Dedifferentiated amniotic fluid mesenchymal stem cell (primary cell): ENCODE measurements around the gene EXOSC9.

Source experiments
- DNase-seq: peaks from one replicate; pipeline ENCODE4 v3.0.0-alpha.2; 2016; ENCODE audit errors: extremely low spot score

EXOSC9 gene

DNA sequence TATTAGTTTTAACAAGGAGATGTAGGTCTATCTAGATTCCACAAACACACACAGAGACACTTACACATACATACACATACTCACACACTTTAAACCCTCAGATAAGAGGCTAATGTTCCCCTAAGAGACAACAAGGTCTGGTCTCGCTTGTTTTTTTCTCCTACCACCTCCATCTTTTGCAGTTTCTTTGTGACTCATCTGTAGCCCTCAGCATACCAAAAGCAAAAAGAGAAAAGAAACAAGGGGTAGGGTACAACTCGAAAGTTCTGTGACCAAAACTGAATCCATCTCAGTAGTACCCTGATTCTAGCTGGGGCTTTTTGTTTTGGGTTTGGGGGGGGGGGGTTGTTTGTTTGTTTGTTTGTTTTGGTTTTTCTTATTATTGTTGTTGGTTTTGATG, 12.2 kb upstream of the EXOSC9 start:
- no peak for DNase-seq

DNA sequence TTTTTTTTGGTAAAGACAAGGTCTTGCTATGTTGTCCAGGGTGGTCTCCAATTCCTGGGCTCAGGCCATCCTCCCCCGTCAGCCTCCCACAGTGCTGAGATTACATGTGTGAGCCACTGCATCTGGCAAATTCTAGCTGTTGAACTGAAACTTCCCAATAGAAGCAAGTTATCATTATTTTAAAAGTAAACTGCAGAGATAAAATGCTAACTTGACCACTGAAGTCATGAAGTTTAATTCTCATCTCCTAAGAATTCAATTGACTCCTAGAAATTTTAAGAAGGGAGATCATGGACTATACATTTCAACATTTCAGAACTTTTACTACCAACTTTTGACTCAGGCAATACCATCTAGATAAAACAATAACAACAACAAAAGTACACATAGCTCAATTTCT, 11.7 kb upstream of the EXOSC9 start:
- no peak for DNase-seq

DNA sequence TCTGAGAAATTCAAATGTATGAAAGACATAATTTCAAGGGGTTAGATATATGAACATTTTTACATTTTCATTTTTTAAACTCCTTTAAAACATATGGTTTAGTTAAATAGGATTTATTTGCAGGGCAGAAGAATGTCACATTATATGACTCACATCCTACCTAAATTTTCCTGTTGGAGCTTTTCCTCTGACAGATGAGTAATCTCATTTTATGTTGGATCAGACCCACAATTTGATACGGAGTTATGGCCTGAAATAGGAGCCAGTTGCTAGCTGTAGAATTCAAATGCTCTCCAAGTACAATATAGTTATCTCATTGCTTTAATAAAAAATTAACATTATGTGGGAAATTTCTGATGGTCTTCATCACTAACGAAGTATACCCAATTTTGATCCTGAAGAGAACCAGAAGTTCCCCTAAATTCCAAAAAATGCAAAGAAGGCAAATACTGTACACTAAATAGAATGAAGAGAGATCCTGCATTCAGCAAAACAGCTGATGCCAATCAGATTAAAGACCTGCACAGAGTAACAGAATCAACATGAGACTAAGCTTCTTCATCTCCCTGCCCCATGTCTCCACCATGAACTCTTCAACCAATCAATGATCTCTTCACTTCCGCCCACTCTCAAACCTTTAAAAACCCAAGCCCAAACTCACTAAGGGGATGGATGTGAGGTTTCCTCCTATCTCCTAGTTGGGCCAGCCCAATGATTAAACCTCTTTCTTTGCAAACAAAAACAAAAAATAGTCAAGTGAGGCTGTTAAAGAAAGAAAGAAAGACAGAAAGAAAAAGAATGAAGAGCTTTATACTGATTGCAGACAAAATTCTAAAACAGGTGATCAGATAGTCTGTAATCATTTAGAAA, 10.9 kb upstream of the EXOSC9 start:
- peak; percentile 75 for DNase-seq

DNA sequence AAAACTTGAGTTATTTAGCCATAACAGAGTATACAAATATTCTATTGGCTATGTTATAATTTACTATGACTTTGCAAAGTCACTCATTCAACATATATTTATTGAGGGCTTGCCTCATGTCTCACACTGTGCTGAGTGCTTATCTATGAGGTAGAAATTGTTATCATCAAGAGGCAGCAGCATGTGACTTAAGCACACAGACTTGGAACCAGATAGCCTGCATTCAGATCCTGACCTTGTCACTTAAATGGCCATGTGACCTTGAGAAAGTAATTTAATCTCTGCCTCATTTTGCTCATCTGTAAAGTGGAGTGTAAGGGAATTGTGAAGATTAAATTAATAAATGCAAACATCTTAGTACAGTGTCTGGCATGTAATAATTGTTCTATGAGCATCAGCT, 10.1 kb upstream of the EXOSC9 start:
- DNase-seq: no peak

DNA sequence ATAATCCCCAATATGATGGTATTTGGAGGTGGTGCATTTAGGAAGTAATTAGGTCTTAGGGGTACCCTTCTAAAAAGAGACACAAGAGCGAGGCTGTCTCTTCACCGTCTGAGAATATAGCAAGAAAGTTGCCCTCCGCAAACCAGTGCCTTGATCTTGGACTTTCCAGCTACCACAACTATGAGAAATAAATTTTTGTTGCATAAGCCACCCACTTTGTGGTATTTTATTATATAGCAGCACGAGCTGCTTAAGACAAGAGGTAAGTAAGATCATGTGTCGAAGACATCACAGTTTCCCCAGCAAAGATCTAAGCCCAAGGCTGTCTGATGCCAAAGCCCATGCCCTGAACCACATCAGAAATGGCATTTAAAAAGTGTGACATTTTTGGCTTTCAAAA, 9.6 kb upstream of the EXOSC9 start:
- DNase-seq: peak; percentile 61

DNA sequence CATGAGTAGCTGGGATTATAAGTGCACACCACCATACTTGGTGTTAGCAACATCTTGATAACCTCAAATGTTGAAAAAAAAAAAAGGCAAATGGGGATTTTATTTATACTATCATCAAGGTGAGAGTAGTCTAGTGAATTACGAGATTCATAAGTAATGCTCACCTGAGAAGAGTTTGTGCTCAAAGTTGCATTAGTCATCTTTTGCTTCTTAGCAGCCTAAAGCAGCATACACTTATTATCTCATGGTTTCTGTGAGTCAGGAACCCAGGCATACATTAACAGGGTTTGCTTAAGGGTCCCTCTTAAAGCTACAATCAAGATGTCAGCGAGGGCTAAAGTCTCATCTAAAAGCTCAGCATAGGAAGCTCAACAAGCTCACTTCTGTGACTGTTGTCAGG, 8.2 kb upstream of the EXOSC9 start:
- DNase-seq: no peak

DNA sequence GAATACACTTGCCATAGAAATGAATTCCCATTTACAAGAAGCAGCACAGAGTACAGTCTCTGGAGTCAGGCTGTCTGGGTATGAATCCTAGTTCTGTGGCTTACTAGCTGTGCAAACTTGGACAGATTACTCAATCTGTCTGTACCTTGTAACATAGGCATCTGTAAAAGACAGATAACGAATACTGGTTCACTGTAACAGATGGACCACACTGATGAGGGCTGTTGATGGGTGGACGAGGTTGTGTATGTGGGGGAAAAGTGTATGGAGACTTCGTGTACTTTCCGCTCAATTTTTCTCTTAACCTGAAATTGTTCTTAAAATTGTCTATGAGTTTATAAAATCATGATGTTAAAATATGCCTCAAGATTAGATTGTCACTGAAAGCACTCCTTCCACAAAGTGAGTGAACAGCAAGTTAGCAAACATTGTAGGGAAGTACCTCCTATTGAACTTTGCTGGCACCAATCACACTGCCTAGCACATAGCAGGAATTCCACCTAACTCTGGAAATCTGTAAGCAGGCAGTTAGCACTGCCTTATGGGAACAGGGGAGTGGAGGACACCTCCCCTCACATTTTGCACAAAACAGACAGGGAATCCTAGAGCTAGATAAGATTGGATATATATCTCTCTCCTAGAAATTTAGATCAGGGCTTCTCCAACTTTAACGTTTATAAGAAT, 6.5 kb upstream of the EXOSC9 start:
- no peak for DNase-seq

DNA sequence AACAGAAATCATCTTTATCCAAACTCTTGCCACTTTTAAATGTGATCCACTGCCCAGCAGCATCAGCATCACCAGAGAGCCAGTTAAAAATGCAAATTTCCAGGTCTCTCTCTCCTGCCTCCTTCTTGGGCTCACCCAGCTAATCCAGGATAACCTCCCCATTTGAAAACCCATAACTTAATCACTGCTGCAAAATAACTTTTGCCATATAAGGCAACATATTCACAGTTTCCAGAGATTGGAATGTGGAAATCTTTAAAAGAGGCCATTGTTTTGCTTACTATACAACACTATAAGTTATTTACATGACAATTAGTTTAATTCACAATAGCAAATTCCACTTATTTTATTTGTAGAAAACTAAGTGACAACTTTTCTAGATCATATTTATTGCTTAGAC, 4.8 kb upstream of the EXOSC9 start:
- no peak for DNase-seq

DNA sequence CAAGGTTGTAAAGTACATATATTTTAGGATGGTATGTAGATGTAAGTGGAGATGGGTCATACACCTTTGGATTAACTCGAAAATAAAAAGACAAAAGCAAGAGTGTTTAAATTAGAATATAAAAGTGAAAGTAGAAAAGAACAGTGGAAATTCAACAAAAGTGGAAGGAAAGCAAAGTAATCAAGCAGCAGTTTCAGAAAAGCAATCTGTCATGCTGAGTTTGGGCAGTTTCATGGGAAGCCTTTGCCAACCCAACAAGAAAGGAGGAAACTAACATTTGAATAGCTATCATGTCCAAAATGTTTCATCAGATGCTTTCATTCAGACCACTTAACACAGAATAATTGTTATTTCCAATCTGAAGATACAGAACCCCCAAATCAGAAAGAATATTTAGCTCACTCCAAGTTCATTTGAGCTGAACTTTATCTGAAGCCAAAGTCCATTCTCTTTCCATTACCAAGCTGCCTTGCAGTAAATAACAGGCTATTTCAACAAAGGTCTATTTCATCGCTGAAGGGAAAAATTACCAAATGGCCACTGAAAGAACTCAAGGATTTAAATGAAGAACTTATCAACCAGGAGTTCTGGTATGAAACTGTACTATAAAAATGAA, 1.8 kb upstream of the EXOSC9 start:
- DNase-seq: no peak

DNA sequence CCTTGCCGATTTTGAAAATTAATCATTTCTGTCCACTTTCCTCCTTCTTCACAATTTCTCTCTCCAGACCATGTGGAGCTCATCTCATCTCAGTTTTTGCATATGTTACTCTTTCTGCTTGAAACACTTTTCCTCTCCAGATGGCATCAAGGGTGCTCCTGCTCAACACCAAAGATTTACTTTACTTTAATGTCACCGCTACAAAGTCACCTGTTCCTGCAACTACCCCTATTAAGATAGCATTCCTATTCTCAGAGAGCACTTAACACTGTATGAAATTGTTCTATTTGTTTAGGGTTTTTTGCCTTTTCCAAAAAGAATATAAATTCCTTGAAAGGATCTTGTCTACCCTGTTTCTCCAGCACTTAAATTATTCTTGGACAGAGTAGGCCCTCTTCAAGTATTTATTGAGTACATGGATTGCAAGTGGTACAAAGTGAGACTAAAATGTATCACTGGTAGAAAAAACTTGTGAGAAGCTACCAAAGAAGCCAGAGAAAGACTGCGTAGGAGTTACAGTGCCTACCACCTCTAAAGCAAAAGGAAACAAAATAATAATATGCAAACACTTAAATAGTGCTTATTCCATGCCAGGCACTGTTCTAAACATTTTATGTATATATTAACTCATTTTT, 1.1 kb upstream of the EXOSC9 start:
- DNase-seq: no peak

DNA sequence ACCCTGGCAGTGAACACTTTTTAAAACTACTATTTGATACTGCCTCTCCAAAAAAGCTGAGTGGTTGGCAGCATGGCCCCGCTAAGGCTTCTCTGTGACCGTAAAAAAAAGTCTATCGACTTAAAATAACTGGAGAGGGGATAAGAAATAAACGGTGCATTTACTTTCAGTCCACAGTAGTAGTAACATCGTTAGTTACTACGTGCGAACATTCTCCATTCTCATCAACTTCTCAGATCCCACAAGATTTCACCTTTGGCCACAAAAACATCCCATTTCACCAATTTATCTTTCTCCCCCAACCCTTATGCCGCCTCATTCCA, 524 bp upstream of the EXOSC9 start:
- no peak for DNase-seq

DNA sequence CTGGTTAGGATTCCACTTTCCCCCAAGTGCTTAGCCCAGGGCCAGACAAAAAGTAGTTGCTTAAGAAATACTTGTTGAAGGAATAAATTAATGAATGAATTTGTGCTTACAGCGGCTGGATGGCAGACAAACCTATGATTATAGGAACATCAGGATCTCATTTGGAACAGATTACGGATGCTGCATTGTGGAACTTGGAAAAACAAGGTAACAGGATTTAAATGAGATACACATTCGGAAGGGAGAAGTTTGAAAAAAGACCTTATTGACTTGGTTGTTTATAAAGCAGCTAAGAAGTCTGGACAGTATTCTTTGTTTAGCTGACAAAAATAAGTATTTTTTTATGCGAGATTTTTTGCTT, 572 bp downstream of the EXOSC9 start:
- no peak for DNase-seq

DNA sequence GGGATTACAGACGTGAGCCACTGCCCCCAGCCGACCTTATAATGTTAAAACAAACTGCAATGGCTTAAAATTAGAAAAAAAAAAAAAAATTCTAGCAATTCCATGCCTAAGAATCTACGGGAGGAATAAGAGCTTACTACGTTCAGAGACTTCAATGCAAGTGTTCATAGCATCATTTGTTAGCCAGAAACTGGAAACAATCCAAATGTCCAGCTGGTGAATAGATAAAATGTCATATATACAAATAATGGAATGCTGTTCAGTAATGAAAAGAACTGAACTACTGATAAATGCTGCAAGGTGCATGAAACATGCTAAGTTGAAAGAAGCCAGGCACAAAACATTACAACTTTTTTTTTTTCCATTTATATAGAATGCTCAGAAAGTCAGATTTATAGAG, 5.3 kb downstream of the EXOSC9 start:
- DNase-seq: no peak

DNA sequence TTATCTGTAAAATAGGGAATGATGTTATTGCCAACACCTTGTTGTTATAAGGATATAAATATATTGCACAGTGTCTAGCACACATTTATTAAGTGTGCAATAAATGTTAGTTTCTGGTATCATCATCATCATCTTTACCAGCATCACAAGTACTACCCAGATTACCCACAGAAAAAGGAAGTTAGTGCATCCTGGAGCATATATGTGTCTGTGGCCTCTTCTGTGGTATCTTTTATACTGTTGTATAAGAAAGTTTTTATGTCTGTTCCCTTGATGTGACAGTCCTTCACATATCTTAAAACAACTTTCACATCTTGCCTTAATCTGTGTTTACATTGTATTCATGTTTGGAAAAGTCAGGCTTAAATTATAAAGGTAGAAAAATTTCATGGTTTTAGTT, 10.0 kb downstream of the EXOSC9 start:
- no peak for DNase-seq

DNA sequence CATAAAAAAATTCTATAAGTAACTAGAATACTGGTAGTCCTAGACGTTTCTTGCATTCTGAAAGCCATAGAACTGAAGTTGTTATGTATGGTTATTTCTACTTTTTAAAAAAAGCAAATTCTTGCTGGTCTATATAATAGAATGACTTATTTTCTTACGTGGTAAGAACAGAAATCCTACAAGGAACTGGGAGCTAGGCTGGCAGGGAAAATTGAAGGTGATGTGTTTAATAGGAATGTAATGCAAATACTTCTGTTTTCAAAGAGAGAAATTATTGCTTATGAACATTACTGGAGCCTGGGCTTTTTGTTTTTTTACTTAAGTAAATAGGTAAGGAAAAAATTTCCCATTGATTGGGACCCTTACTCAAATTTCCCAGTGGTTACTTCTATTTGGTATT, 13.6 kb downstream of the EXOSC9 start:
- no peak for DNase-seq

DNA sequence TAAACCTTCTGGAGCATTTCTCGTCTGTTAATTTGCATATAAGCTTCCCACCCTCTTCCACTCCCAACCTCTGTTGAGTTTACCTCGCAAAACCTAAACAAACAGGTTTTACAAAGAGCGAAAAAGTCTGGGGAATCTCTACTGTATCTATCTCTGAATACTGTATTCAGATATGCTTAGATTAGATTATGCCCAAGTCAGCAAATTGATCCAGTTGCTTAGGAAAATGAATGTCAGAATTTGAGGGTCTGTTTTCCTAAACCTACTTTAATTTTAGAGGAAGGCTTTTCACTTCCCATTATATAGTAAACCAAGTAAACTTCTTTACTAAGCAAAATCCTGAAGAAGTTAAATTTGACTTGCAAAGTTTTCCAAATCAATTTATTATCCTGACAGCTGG, 15.9 kb downstream of the EXOSC9 start:
- DNase-seq: no peak

DNA sequence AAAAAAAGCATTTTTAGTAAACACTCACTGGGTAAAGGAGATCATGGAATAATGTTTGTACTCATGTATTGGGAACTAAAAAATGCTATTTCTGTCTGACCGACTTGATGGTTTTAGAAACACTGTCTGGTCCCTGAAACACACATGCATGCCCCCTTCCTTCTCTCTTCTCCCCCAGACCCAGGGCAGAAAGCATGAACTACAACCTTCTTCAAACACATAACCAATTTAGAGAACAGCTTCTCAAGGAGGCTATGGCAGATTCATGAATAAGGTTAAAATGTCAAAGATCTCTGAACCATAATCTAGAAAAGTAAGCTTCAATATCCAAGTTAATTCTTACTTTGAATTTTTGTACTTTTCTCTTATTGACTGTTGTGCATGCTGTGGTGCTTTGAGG, 16.6 kb downstream of the EXOSC9 start:
- DNase-seq: no peak

DNA sequence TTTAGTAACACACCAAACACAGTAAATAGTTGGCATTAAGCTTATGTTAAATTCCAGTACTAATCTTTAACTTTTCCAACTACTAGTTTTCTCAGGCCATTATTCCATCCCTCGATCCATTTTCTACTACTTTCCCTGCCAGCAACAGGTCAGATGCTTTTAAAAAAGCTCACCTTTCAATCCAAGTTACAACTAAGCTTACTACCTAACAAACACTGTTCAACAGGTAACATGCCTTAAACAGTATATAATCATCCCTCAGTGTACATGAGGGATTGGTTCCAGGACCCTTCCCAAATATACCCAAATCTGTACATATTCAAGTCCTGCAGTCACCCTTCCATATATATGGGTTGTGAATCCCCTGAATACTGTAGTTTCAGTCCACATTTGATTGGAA, 17.1 kb downstream of the EXOSC9 start:
- no peak for DNase-seq

DNA sequence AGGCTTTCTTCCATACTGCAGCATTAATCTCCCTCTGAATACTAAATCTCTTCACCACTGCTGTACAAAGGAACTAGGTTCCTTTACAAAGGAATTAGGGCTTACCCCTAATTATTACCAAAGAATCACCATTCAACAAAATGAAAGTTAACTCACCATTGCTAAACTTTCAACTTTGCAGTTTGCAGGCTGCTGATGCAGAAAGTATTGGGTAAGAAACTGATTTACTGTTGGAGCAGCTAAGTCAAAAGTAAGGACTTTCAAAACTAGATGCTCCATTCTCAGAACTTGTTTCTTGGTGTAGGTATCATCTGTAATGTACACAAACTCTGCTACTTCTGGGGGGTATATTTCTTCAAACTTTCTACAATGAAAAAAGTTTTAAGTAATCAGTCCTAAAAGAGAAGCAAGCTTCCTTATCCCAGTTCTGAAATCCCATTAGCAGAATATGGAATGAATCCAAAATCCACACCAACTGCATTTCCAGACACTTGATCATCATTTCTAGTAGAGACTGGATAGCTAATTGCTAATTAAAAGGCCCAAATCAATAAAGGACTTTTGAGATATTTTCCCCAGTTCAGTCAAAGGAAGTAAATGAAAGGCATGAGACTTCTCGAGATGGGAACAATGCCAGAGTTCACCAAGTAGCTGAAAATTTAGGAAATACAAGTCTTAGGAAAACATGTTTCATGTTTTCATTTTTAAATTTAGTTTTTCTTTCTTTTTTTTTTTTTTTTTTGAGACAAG, 18.3 kb downstream of the EXOSC9 start:
- DNase-seq: no peak

DNA sequence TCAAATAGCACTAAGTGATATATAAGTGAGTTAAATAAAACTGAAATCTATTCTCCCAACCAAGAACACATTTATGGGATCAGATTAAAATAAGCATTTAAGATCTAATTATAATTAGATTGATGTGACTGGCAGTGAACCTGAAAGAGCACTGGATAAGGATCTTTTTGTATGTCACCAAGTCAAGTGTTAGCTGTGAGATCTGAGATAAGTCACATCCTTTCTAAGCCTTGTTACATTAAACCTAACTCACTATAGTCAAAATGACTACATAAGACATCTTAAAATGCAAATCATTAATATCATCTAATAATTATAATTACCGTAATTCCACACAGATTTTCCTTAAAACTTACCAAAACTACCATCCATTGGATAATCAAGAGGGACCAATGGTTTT, 20.9 kb downstream of the EXOSC9 start:
- no peak for DNase-seq

DNA sequence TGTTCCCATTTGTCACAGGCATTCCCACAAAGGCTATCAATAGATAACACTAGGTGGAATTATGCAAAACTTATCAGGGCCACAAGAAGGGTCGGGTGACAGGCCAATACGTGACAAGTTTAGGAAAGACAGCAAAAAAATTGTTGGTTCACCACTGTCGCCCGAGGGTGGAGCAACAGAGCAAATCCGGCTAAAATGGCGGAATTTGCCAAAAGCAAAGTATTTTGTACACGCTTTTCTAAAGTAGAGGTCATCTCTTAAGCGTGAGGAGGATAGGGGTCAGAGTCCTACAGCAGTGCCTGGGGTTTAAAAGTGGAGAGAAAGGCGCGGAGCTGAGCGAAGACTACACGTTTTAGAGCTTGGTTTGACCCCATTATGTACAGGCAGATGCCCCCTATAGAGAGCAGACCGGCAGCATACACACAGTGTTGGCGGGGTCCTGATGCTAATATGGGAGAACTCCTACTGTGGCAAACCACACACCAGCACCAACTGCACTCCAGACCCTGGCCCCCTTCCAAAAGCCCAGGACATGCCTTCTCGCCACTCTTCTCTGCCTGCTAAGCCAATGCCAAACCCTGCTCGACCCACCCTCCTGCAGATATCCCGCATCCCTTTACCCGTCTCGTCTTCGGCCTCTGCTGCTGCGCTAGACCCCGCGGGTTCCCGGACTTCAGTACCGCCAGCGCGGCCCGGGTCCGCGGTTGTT, 21.8 kb downstream of the EXOSC9 start:
- DNase-seq: no peak
